ENCODE measurements around the gene LDLRAD3. TPM values are rescaled to one million over a fixed set of nuclear protein-coding genes. Genes with fewer than 3 reads are reported as not detected.

The LDLRAD3 gene
- 10 to 100 TPM; 21.3 to 33.3 TPM for total RNA-seq

GRCh38 chr11:35943713-35944502 lies at the start of gene LDLRAD3:
Gene LDLRAD3, plus strand, starts transcription at chr11:35944062. Its CDS starts 37 bp downstream, at chr11:35944099.

Small RNA genes lying within 50 kb of the gene (small RNA-seq; reads per million reads assigned to genes)
- 0 reads per million in 2 donors for gene MIR3973

All from melanocyte of skin (primary cell).